ENCODE measurements around the gene HES4.

GRCh38 chr1:970973-971730 lies 28.7 kb downstream of the HES4 start:
- TF ChIP-seq CTCF (IDR thresholded peaks at IDR 0.05): no peak
- no peak for TF ChIP-seq POLR2A (IDR thresholded peaks at IDR 0.05)
